ENCODE measurements around the gene RXRA.

The RXRA gene

GRCh38 chr9:134323741-134324358, 2.4 kb upstream of the RXRA start:
- peak overlapping the region; percentile 57 for H3K4me3 Mint-ChIP-seq
- DNase-seq, result no peak
- TF ChIP-seq CTCF (IDR thresholded peaks at IDR 0.05), result no peak
- H3K27me3 Mint-ChIP-seq (ENCODE audit: low read depth, poor library complexity), result peaks cover 7% of the 10 kb centered on the region
- no peaks in the 10 kb centered on the region for H3K36me3 Mint-ChIP-seq (ENCODE audit: low read depth)
- H3K27ac Mint-ChIP-seq, result peak overlapping the region; percentile 48
- peaks cover 76% of the 10 kb centered on the region for H3K4me1 Mint-ChIP-seq
- H3K9me3 Mint-ChIP-seq, result no peaks in the 10 kb centered on the region

- Mint-ChIP-seq H3K36me3 (ENCODE audit: low read depth) (no peaks in the 10 kb centered on the region), H3K4me3 (peak overlapping the region; percentile 57), H3K4me1 (peaks cover 76% of the 10 kb centered on the region), H3K27me3 (ENCODE audit: low read depth, poor library complexity) (peaks cover 7% of the 10 kb centered on the region), H3K9me3 (no peaks in the 10 kb centered on the region), H3K27ac (peak overlapping the region; percentile 48)
- no peak for TF ChIP-seq CTCF (IDR thresholded peaks at IDR 0.05)
- no peak for DNase-seq
These were observed 1.7 kb upstream of the RXRA start for GRCh38 chr9:134324359-134325095.

- Mint-ChIP-seq H3K27ac (no peak overlapping the region), H3K4me3 (peak overlapping the region; percentile 74), H3K36me3 (ENCODE audit: low read depth) (no peaks in the 10 kb centered on the region), H3K4me1 (peaks cover 76% of the 10 kb centered on the region), H3K9me3 (no peaks in the 10 kb centered on the region), H3K27me3 (ENCODE audit: low read depth, poor library complexity) (peaks cover 7% of the 10 kb centered on the region)
- no peak for TF ChIP-seq CTCF (IDR thresholded peaks at IDR 0.05)
- DNase-seq, result peak; percentile 59
These were observed 1.0 kb upstream of the RXRA start for GRCh38 chr9:134325096-134325812.

- TF ChIP-seq CTCF (IDR thresholded peaks at IDR 0.05), result no peak
- Mint-ChIP-seq H3K4me1 (peaks cover 70% of the 10 kb centered on the region), H3K9me3 (no peaks in the 10 kb centered on the region), H3K27ac (no peak overlapping the region), H3K4me3 (peak overlapping the region; percentile 78), H3K27me3 (ENCODE audit: low read depth, poor library complexity) (peaks cover 7% of the 10 kb centered on the region), H3K36me3 (ENCODE audit: low read depth) (no peaks in the 10 kb centered on the region)
- peak; percentile 56 for DNase-seq
These were observed 708 bp downstream of the RXRA start for GRCh38 chr9:134326724-134327601.

- no peaks in the 10 kb centered on the region for H3K36me3 Mint-ChIP-seq (ENCODE audit: low read depth)
- peaks cover 8% of the 10 kb centered on the region for H3K27me3 Mint-ChIP-seq (ENCODE audit: low read depth, poor library complexity)
- H3K4me1 Mint-ChIP-seq, result peaks cover 62% of the 10 kb centered on the region
- DNase-seq, result no peak
- peak overlapping the region; percentile 78 for H3K4me3 Mint-ChIP-seq
- H3K27ac Mint-ChIP-seq, result peak overlapping the region; percentile 64
- TF ChIP-seq CTCF (IDR thresholded peaks at IDR 0.05), result no peak
- H3K9me3 Mint-ChIP-seq, result no peaks in the 10 kb centered on the region
These were observed 1.5 kb downstream of the RXRA start for GRCh38 chr9:134327671-134328231.

All from nephron progenitor cell (in vitro differentiated cells).